ENCODE results near the gene MARK4. TPM values are rescaled to one million over a fixed set of nuclear protein-coding genes. Genes with fewer than 3 reads are reported as not detected.

The MARK4 gene
- total and polyA plus RNA-seq, 12 donors = 13.8 to 45.3 (median 32.0) TPM

DNA sequence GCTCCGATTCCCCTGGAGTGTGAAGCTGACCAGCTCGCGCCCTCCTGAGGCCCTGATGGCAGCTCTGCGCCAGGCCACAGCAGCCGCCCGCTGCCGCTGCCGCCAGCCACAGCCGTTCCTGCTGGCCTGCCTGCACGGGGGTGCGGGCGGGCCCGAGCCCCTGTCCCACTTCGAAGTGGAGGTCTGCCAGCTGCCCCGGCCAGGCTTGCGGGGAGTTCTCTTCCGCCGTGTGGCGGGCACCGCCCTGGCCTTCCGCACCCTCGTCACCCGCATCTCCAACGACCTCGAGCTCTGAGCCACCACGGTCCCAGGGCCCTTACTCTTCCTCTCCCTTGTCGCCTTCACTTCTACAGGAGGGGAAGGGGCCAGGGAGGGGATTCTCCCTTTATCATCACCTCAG, 51.3 kb downstream of the MARK4 start:
- Histone ChIP-seq H3K4me1 (peaks cover 0 to 11% (median 0%) of the 10 kb centered on the region in 9 donors), H3K27ac (no peak overlapping the region), H3K36me3 (peaks cover 0 to 67% (median 10%) of the 10 kb centered on the region in 9 donors), H3K9me3 (peaks cover 0 to 9% (median 0%) of the 10 kb centered on the region in 11 donors), H3K27me3 (no peaks in the 10 kb centered on the region), H3K4me3 (no peak overlapping the region)
- ATAC-seq (peak in 1 of 8 donors; percentile 29), DNase-seq (no peak)
- intact Hi-C loops (cut with DNase I) = no loop called here
- TF ChIP-seq, protein P1, sequence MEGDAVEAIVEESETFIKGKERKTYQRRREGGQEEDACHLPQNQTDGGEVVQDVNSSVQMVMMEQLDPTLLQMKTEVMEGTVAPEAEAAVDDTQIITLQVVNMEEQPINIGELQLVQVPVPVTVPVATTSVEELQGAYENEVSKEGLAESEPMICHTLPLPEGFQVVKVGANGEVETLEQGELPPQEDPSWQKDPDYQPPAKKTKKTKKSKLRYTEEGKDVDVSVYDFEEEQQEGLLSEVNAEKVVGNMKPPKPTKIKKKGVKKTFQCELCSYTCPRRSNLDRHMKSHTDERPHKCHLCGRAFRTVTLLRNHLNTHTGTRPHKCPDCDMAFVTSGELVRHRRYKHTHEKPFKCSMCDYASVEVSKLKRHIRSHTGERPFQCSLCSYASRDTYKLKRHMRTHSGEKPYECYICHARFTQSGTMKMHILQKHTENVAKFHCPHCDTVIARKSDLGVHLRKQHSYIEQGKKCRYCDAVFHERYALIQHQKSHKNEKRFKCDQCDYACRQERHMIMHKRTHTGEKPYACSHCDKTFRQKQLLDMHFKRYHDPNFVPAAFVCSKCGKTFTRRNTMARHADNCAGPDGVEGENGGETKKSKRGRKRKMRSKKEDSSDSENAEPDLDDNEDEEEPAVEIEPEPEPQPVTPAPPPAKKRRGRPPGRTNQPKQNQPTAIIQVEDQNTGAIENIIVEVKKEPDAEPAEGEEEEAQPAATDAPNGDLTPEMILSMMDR (IDR thresholded peaks at IDR 0.05) = no peak
- WGBS, 2 donors = 90 to 93% methylated on average over 26 to 27 of the region's 27 CpGs

DNA sequence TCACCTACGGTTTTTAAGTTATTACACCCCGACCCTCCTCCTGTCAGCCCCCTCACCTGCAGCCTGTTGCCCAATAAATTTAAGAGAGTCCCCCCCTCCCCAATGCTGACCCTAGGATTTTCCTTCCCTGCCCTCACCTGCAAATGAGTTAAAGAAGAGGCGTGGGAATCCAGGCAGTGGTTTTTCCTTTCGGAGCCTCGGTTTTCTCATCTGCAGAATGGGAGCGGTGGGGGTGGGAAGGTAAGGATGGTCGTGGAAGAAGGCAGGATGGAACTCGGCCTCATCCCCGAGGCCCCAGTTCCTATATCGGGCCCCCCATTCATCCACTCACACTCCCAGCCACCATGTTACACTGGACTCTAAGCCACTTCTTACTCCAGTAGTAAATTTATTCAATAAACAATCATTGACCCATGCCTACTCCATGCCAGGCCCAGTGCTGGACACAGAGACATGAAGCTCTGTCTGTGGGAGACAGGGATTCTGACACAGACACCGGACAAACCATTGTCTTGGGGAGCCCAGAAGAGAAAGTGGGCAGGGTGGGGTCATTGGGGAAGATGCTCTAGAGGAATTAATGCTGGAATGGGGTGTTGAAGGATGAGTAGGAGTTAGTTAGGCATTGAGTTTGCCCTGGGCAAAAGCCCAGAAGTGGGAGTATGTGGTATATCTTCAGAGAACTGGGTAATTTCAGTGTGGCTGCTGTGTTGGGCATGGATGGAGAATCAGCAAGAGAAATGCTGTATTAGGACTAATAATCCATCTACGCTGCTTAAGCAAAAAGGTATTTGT, 52.4 kb downstream of the MARK4 start:
- TF ChIP-seq, protein P1 (IDR thresholded peaks at IDR 0.05) = no peak
- ATAC-seq (no peak), DNase-seq (no peak)
- peaks cover 0 to 11% (median 0%) of the 10 kb centered on the region in 9 donors for H3K4me1 ChIP-seq
- peaks cover 0 to 9% (median 0%) of the 10 kb centered on the region in 11 donors for H3K9me3 ChIP-seq
- H3K27ac ChIP-seq = no peak overlapping the region
- intact Hi-C loops (cut with DNase I) = no loop called here
- H3K36me3 ChIP-seq = peaks cover 0 to 67% (median 11%) of the 10 kb centered on the region in 9 donors
- H3K27me3 ChIP-seq = no peaks in the 10 kb centered on the region
- no peak overlapping the region for H3K4me3 ChIP-seq
- 95 to 97% methylated on average over 12 of the region's 12 CpGs for WGBS, 2 donors

DNA sequence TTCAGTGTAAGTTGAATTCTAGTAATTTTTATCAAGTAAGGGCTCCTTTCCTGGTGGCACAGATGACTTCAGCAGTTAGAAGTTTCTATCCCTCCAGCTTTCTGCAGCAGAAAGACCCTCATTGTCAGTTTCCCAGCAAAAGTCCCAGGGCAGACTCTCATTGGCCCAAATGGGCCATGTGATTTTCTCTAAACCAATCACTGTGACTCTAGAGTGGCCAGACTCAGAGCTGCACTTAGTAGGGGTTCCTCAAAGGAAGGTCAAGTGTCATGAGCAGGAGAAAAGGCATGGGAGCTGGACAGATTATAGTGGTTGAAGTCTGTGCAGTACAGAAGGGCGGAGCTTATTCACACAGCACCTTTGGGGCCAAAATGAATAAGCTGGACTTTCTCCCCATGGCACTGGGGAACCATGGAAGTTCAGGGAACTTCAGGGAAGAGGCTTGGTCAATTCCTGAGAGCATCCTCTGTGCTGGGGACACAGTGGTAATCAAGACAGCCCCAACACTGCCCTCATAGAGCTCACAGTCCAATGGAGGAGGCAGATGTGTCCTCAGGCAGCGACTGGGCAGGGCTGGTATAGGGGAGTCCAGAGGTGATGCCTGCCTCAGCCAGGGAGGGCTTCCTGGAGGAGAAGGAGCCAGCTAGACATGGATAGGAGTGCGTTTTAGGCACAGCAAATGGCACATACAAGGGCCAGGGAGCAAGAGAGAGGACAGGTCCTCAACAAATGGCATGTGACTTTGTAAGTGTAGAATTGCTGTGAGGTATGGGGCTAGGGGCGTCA, 53.3 kb downstream of the MARK4 start:
- TF ChIP-seq, protein P1 (IDR thresholded peaks at IDR 0.05) = no peak
- Histone ChIP-seq H3K36me3 (peaks cover 0 to 72% (median 11%) of the 10 kb centered on the region in 9 donors), H3K9me3 (peaks cover 0 to 9% (median 0%) of the 10 kb centered on the region in 11 donors), H3K27me3 (no peaks in the 10 kb centered on the region), H3K27ac (no peak overlapping the region), H3K4me1 (peaks cover 0 to 11% (median 0%) of the 10 kb centered on the region in 9 donors), H3K4me3 (no peak overlapping the region)
- no peak for DNase-seq
- peak in 2 of 8 donors; percentile 6 to 16 for ATAC-seq
- 78 to 81% methylated on average over 4 of the region's 4 CpGs for WGBS, 2 donors
- intact Hi-C loops (cut with DNase I) = no loop called here

DNA sequence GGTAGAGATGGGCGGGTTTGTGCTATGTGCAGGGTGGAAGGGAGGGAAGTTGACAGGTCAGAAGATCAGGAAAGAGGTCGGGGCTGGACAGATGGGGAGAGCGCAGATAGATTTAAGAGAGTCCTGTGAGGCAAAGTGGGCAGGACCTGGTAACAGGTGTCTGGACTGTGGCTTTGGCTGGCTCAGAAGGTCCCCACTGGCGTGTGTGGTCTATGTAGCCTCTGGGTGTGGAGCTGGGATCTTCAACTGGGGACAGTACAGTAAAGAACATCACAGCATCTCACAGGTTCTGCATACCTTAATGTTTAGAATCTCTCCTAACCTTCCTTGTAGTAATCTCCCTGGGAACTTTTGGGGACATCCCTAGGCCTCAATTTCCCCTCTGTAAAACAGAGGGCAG, 53.9 kb downstream of the MARK4 start:
- 56 to 74% methylated on average over 4 of the region's 4 CpGs for WGBS, 2 donors
- no peak overlapping the region for H3K27ac ChIP-seq
- ATAC-seq (peak in 4 of 8 donors; percentile 7 to 27 (median 7)), DNase-seq (no peak)
- H3K4me1 ChIP-seq = peaks cover 0 to 18% (median 0%) of the 10 kb centered on the region in 9 donors
- peaks cover 0 to 70% (median 7%) of the 10 kb centered on the region in 9 donors for H3K36me3 ChIP-seq
- intact Hi-C loops (cut with DNase I) = no loop called here
- TF ChIP-seq, protein P1 (IDR thresholded peaks at IDR 0.05) = no peak
- H3K4me3 ChIP-seq = no peak overlapping the region
- peaks cover 0 to 9% (median 0%) of the 10 kb centered on the region in 11 donors for H3K9me3 ChIP-seq
- no peaks in the 10 kb centered on the region for H3K27me3 ChIP-seq
